ENCODE results near the gene VEGFC. TPM values are rescaled to one million over a fixed set of nuclear protein-coding genes. Genes with fewer than 3 reads are reported as not detected.

The VEGFC gene
- polyA plus RNA-seq, 1 donor from 2014 or later: 0.63 TPM

- no peaks in the 10 kb centered on the region for H3K36me3 ChIP-seq (ENCODE audit: insufficient read depth, low read length)
- no peaks in the 10 kb centered on the region for H3K9me2 ChIP-seq (ENCODE audit: insufficient read depth, low read length)
- no peak overlapping the region for H2AFZ ChIP-seq (ENCODE audit: low read depth, low read length)
- H3K4me2 ChIP-seq (ENCODE audit: low read length): no peak overlapping the region
- no peaks in the 10 kb centered on the region for H3K27me3 ChIP-seq (ENCODE audit: insufficient read depth, low read depth, low read length)
- TF ChIP-seq EZH2 (IDR thresholded peaks at IDR 0.05; ENCODE audit: borderline replicate concordance, insufficient read depth, low read length, poor library complexity, severe bottlenecking): no peak
- no peak for TF ChIP-seq REST (IDR thresholded peaks at IDR 0.05; ENCODE audit: borderline replicate concordance)
- H3F3A ChIP-seq (ENCODE audit: insufficient read depth, low read length, poor library complexity, severe bottlenecking): no peaks in the 10 kb centered on the region
- H3K79me2 ChIP-seq (replicated peaks; ENCODE audit: insufficient read depth, low read length): no peaks in the 10 kb centered on the region
- no peaks in the 10 kb centered on the region for H3K9me3 ChIP-seq (ENCODE audit: low read length)
- no peak overlapping the region for H3K27ac ChIP-seq (ENCODE audit: low read length)
- H4K20me1 ChIP-seq (ENCODE audit: insufficient read depth): no peaks in the 10 kb centered on the region
- no peak overlapping the region for H3K4me3 ChIP-seq (ENCODE audit: low read length)
- H3K9ac ChIP-seq (ENCODE audit: low read length): no peak overlapping the region
Observed at GRCh38 chr4:176654565-176655216, 138.0 kb downstream of the VEGFC start.

GRCh38 chr4:176653401-176654220 lies 139.1 kb downstream of the VEGFC start:
- H3K36me3 ChIP-seq (ENCODE audit: insufficient read depth, low read length): no peaks in the 10 kb centered on the region
- TF ChIP-seq MXI1 (conservative IDR thresholded peaks at IDR 0.05; ENCODE audit: poor library complexity, severe bottlenecking): no peak
- TF ChIP-seq CTCF (IDR thresholded peaks at IDR 0.05; ENCODE audit: poor library complexity, severe bottlenecking): no peak
- TF ChIP-seq SMC3 (conservative IDR thresholded peaks at IDR 0.05; ENCODE audit: poor library complexity): no peak
- TF ChIP-seq POLR2AphosphoS5 (IDR thresholded peaks at IDR 0.05): no peak
- TF ChIP-seq TAF1 (IDR thresholded peaks at IDR 0.05; ENCODE audit: low read depth): no peak
- no peak for TF ChIP-seq RAD21 (conservative IDR thresholded peaks at IDR 0.05)
- no peak for TF ChIP-seq EZH2 (IDR thresholded peaks at IDR 0.05; ENCODE audit: borderline replicate concordance, insufficient read depth, low read length, poor library complexity, severe bottlenecking)
- TF ChIP-seq EP300 (conservative IDR thresholded peaks at IDR 0.05; ENCODE audit: poor library complexity, severe bottlenecking): no peak
- no peak for TF ChIP-seq REST (IDR thresholded peaks at IDR 0.05; ENCODE audit: borderline replicate concordance)

More at GRCh38 chr4:176653401-176654220, 139.1 kb downstream of the VEGFC start:
- no peak overlapping the region for H3K4me2 ChIP-seq (ENCODE audit: low read length)
- no peaks in the 10 kb centered on the region for H3K9me3 ChIP-seq (ENCODE audit: low read length)
- H4K20me1 ChIP-seq (ENCODE audit: insufficient read depth): no peaks in the 10 kb centered on the region
- H3K27me3 ChIP-seq (ENCODE audit: insufficient read depth, low read depth, low read length): no peaks in the 10 kb centered on the region
- H3K27ac ChIP-seq (ENCODE audit: low read length): no peak overlapping the region
- H3F3A ChIP-seq (ENCODE audit: insufficient read depth, low read length, poor library complexity, severe bottlenecking): no peaks in the 10 kb centered on the region
- H2AFZ ChIP-seq (ENCODE audit: low read depth, low read length): no peak overlapping the region
- no peaks in the 10 kb centered on the region for H3K79me2 ChIP-seq (replicated peaks; ENCODE audit: insufficient read depth, low read length)
- H3K9ac ChIP-seq (ENCODE audit: low read length): no peak overlapping the region
- H3K4me3 ChIP-seq (ENCODE audit: low read length): no peak overlapping the region
- no peaks in the 10 kb centered on the region for H3K9me2 ChIP-seq (ENCODE audit: insufficient read depth, low read length)

All from neural cell (in vitro differentiated cells).